GM23338 (cell line): ENCODE data around the gene SHROOM2. TPM values are rescaled to one million over a fixed set of nuclear protein-coding genes. Genes with fewer than 3 reads are reported as not detected.

Experiments
- ATAC-seq: fragments of 200-7000 bp; cut with Tn5 transposase; 3 replicates; pipeline ENCODE4 v1.9.1; 2020
- DNase-seq: peaks from one replicate; pipeline ENCODE4 v3.0.0-alpha.2; 2015; ENCODE audit warnings: low spot score
- H2AFZ ChIP-seq: fragments of 200-600 bp; sonication (generic); 2 replicates; pipeline ENCODE4 v1.8.0; 2016; ENCODE audit warnings: antibody characterized with exemption, mild to moderate bottlenecking, moderate library complexity
- H3F3A ChIP-seq: fragments of 200-600 bp; sonication (generic); replicated peaks from 2 replicates; pipeline ENCODE4 v1.8.0; 2017; ENCODE audit warnings: antibody characterized with exemption, mixed run types, low read depth
- H3K27ac ChIP-seq: fragments of 200-600 bp; sonication (generic); 2 replicates; pipeline ENCODE4 v1.6.1; 2016; ENCODE audit warnings: low read depth
- H3K27me3 ChIP-seq: fragments of 200-600 bp; sonication (generic); 2 replicates; pipeline ENCODE4 v1.8.0; 2016; ENCODE audit warnings: mild to moderate bottlenecking, mixed run types, moderate library complexity; ENCODE audit not compliant: insufficient read depth
- H3K36me3 ChIP-seq: fragments of 200-600 bp; sonication (generic); 2 replicates; pipeline ENCODE4 v1.8.0; 2016; ENCODE audit warnings: mild to moderate bottlenecking; ENCODE audit not compliant: insufficient read depth
- H3K4me1 ChIP-seq: fragments of 200-600 bp; sonication (generic); 2 replicates; pipeline ENCODE4 v1.8.0; 2016; ENCODE audit warnings: mild to moderate bottlenecking, moderate library complexity; ENCODE audit not compliant: insufficient read depth
- H3K4me2 ChIP-seq: fragments of 200-600 bp; sonication (generic); 2 replicates; pipeline ENCODE4 v1.7.1; 2017; ENCODE audit warnings: mixed run types
- H3K4me3 ChIP-seq: fragments of 200-600 bp; sonication (generic); 2 replicates; pipeline ENCODE4 v1.6.1; 2016; ENCODE audit warnings: mixed run types
- H3K79me2 ChIP-seq: fragments of 200-600 bp; sonication (generic); replicated peaks from 2 replicates; pipeline ENCODE4 v1.8.0; 2017; ENCODE audit warnings: mild to moderate bottlenecking; ENCODE audit not compliant: insufficient read depth
- H3K9me2 ChIP-seq: fragments of 200-600 bp; sonication (generic); 2 replicates; pipeline ENCODE4 v1.8.0; 2017; ENCODE audit not compliant: insufficient read depth
- H4K20me1 ChIP-seq: fragments of 200-600 bp; sonication (generic); replicated peaks from 2 replicates; pipeline ENCODE4 v1.8.0; 2017; ENCODE audit warnings: mild to moderate bottlenecking; ENCODE audit not compliant: insufficient read depth
- H3K27ac Mint-ChIP-seq: 2 replicates; pipeline ENCODE4 v1.8.0; 2020; ENCODE audit warnings: inconsistent platforms, mild to moderate bottlenecking, moderate library complexity, mixed read lengths
- H3K27me3 Mint-ChIP-seq: 3 replicates; pipeline ENCODE4 v1.8.0; 2022; ENCODE audit warnings: low read depth, mild to moderate bottlenecking, moderate library complexity, mixed read lengths, inconsistent platforms; ENCODE audit not compliant: insufficient read depth, poor library complexity
- H3K36me3 Mint-ChIP-seq: 3 replicates; pipeline ENCODE4 v1.8.0; 2021; ENCODE audit warnings: low read depth, mild to moderate bottlenecking, inconsistent platforms, moderate library complexity, mixed read lengths
- H3K4me1 Mint-ChIP-seq: 3 replicates; pipeline ENCODE4 v1.8.0; 2020; ENCODE audit warnings: mild to moderate bottlenecking, inconsistent platforms, mixed read lengths
- H3K4me3 Mint-ChIP-seq: 3 replicates; pipeline ENCODE4 v1.8.0; 2021; ENCODE audit warnings: moderate library complexity, mild to moderate bottlenecking, inconsistent platforms, mixed read lengths
- H3K9me3 Mint-ChIP-seq: 3 replicates; pipeline ENCODE4 v1.8.0; 2020; ENCODE audit warnings: moderate library complexity, mild to moderate bottlenecking, inconsistent platforms, mixed read lengths
- CREB1 ChIP-seq: fragments of 250-450 bp; sonication (Bioruptor Pico); IDR thresholded peaks from 2 replicates; pipeline ENCODE4 v1.5.0; 2020; ENCODE audit warnings: low read depth, mild to moderate bottlenecking, moderate library complexity
- CTCF ChIP-seq, 2 experiments: fragments of 200-600 bp in 1 of 2; sonication (generic) in 1 of 2; conservative IDR thresholded peaks; 2 replicates each; pipeline versions ENCODE4 v1.5.1 to v1.6.1; 2016 to 2017; ENCODE audit warnings: antibody characterized with exemption in 2 of 2, low read depth in 2 of 2, mild to moderate bottlenecking in 2 of 2, moderate library complexity in 1 of 2
- ETS1 ChIP-seq: IDR thresholded peaks from 2 replicates; pipeline ENCODE4 v1.6.1; 2016; ENCODE audit warnings: antibody characterized with exemption
- EZH2phosphoT487 ChIP-seq: fragments of 200-600 bp; sonication (generic); IDR thresholded peaks from one replicate; pipeline ENCODE4 v1.8.1; 2018; ENCODE audit warnings: antibody characterized with exemption; ENCODE audit not compliant: unreplicated experiment
- JUNB ChIP-seq: IDR thresholded peaks from one replicate; pipeline ENCODE4 v1.6.1; 2016; ENCODE audit warnings: antibody characterized with exemption; ENCODE audit not compliant: unreplicated experiment
- POLR2AphosphoS5 ChIP-seq: IDR thresholded peaks from 2 replicates; pipeline ENCODE4 v1.6.1; 2016; ENCODE audit warnings: antibody characterized with exemption, low read depth
- STAT1 ChIP-seq: IDR thresholded peaks from one replicate; pipeline ENCODE4 v1.6.1; 2016; ENCODE audit warnings: antibody characterized with exemption; ENCODE audit not compliant: unreplicated experiment
- ZNF114 ChIP-seq: fragments of 250-450 bp; sonication (Bioruptor Pico); IDR thresholded peaks from 2 replicates; pipeline ENCODE4 v1.5.0; 2020; ENCODE audit warnings: mild to moderate bottlenecking, moderate library complexity
- ZNF331 ChIP-seq: fragments of 250-450 bp; sonication (Bioruptor Pico); IDR thresholded peaks from 2 replicates; pipeline ENCODE4 v1.5.0; 2020; ENCODE audit warnings: low read depth, mild to moderate bottlenecking, moderate library complexity
- ZNF462 ChIP-seq: fragments of 250-450 bp; sonication (Bioruptor Pico); IDR thresholded peaks from 2 replicates; pipeline ENCODE4 v1.5.0; 2020; ENCODE audit warnings: mild to moderate bottlenecking, moderate library complexity
- polyA plus RNA-seq: library from polyadenylated mRNA; unstranded; fragments of >200 nt; fragmentation: Nextera tagmentation; extraction: Ambion mirVana; gene quantifications from 2 replicates; pipeline ENCODE4 v1.2.1, GENCODE V29; 2016
- total RNA-seq: library from RNA; depleted of rRNA; stranded (reverse); fragments of >200 nt; shearing (Covaris generic); gene quantifications from 2 replicates; pipeline ENCODE4 v1.2.3, GENCODE V29; 2014

SHROOM2 gene
- total and polyA plus RNA-seq, 2 experiments from 2014 or later, result 3.5 to 15.8 TPM

GRCh38 chrX:9765072-9765736 lies 21.0 kb upstream of the SHROOM2 start (continued):
- no peak for TF ChIP-seq ZNF462 (CRISPR knock-in tag)

GRCh38 chrX:9765737-9766097 lies 20.5 kb upstream of the SHROOM2 start, which contains the start of gene GPR143:
Gene GPR143 (minus strand): TSS chrX:9765847. CDS start chrX:9765817, 30 bp downstream.
- H3K4me3 ChIP-seq, result peak within 1 kb of the TSS; percentile 57
- H3K27ac Mint-ChIP-seq, result no peak within 1 kb of the TSS
- peak within 1 kb of the TSS; percentile 74; the same call in 1 of the 2 replicates for H2AFZ ChIP-seq
- peaks cover 5% of the 10 kb centered on the region for H3K4me1 Mint-ChIP-seq
- H3K27ac ChIP-seq, result no peak within 1 kb of the TSS
- peaks cover 2% of the 10 kb centered on the region for H3K27me3 Mint-ChIP-seq
- no peaks in the 10 kb centered on the region for H3K27me3 ChIP-seq
- H3K9me3 Mint-ChIP-seq, result no peaks in the 10 kb centered on the region; the same call in 2 of the 3 replicates
- no peaks in the 10 kb centered on the region for H3K4me1 ChIP-seq
- no peaks in the 10 kb centered on the region for H4K20me1 ChIP-seq
- H3K9me2 ChIP-seq, result no peaks in the 10 kb centered on the region
- ATAC-seq (peak; percentile 83), DNase-seq (peak; percentile 54)
- H3K4me3 Mint-ChIP-seq, result peak within 1 kb of the TSS; percentile 77
- peak within 1 kb of the TSS; percentile 71 for H3K4me2 ChIP-seq
- 0 out of 2 replicates have a peak, but pooled peaks cover 5% of the 10 kb centered on the region for H3K79me2 ChIP-seq
- H3F3A ChIP-seq, result no peaks in the 10 kb centered on the region
- no peaks in the 10 kb centered on the region; the same call in 2 of the 3 replicates for H3K36me3 Mint-ChIP-seq
- H3K36me3 ChIP-seq, result no peaks in the 10 kb centered on the region
- TF ChIP-seq EZH2phosphoT487, result no peak
- TF ChIP-seq STAT1, result no peak
- no peak for TF ChIP-seq ZNF331 (CRISPR knock-in tag)
- TF ChIP-seq ZNF114, result no peak
- TF ChIP-seq JUNB, result no peak
- no peak for TF ChIP-seq CTCF (conservative IDR thresholded peaks at IDR 0.05; ENCODE audit: low read depth in 2 of 2)
- TF ChIP-seq ETS1, result no peak
- no peak for TF ChIP-seq POLR2AphosphoS5
- no peak for TF ChIP-seq CREB1 (CRISPR knock-in tag)
